ENCODE results near the gene DAPK3.

DNA sequence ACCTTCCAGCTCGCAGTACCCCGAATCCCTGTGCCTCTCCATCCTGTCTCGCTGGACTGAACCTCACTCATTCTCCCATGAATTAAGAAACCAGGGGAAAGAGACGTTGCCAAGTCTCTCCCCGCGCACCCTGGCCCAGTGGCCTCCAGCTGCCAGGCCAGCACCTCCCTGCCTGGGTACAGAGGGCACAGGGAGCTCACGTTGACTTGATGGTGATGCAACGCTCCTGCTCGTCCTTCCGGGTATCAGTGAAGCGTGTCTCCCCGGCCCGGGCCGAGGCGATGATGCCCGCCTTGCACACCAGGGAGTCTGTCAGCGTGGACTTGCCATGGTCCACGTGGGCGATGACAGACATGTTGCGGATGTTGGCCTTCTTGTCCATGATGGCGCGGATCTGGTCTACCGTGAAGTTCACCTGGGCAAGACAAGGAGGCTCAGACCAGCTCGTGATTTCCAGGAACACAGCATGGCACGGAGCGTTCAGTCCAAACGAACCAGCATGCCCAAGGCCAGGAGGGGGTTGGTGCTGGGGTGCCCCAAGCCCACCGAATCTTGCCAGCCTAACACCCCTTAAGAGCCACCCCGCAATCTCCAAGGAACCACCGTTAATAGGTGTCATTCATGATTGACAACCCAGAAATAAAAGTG, 13.2 kb upstream of the DAPK3 start:
- TF ChIP-seq GATA2 (IDR thresholded peaks at IDR 0.05; ENCODE audit: low read depth, low read length), result no peak
- no peak for TF ChIP-seq GATA3 (IDR thresholded peaks at IDR 0.05; ENCODE audit: low read depth, low read length)
